AG04450 (cell line): ENCODE results near the gene ACBD6. TPM values are rescaled to one million over a fixed set of nuclear protein-coding genes. Genes with fewer than 3 reads are reported as not detected.
A peak's percentile ranks its signal among the peaks of the same experiment; 100 is the strongest.

ENCODE experiments used
- CTCF ChIA-PET: fragments of 300-600, 350-600 bp; formaldehyde crosslinking; extraction: SDS; loops from one replicate; lab custom pipeline; 2022; ENCODE audit warnings: antibody characterized with exemption, inconsistent platforms; lab: Charles Lee
- POLR2A ChIA-PET: fragments of 350-600 bp; formaldehyde crosslinking; extraction: SDS; loops from one replicate; lab custom pipeline; 2021; ENCODE audit warnings: antibody characterized with exemption, inconsistent platforms; lab: Yijun Ruan, JAX
- DNase-seq: peaks from one replicate; pipeline ENCODE4 v3.0.0-alpha.2; 2011; ENCODE audit warnings: low read depth, low spot score
- H3K27ac ChIP-seq: one replicate; pipeline ENCODE4 v1.5.1; 2012; ENCODE audit warnings: low read depth, low read length, control low read depth
- H3K27me3 ChIP-seq: one replicate; pipeline ENCODE4 v1.6.0; 2012; ENCODE audit warnings: low read length; ENCODE audit not compliant: control insufficient read depth, insufficient read depth
- H3K4me3 ChIP-seq: 2 replicates; pipeline ENCODE4 v1.5.1; 2011; ENCODE audit warnings: mild to moderate bottlenecking, low read depth, low read length, control low read depth
- H3K9me3 ChIP-seq: 2 replicates; pipeline ENCODE4 v1.5.1; 2012; ENCODE audit warnings: low read length; ENCODE audit not compliant: control insufficient read depth, insufficient read depth
- polyA plus RNA-seq: library from polyadenylated mRNA; depleted of rRNA; stranded (reverse); fragments of >200 nt; gene quantifications from 2 replicates; pipeline ENCODE4 v1.2.3, GENCODE V29; 2011
- TF ChIP-seq, protein P1 (sequence below): IDR thresholded peaks from 2 replicates; pipeline ENCODE4 v1.5.1; 2011; ENCODE audit warnings: low read depth, low read length, control low read depth, inconsistent platforms

Gene ACBD6
- polyA plus RNA-seq, 1 experiment, result 87.6 TPM

DNA sequence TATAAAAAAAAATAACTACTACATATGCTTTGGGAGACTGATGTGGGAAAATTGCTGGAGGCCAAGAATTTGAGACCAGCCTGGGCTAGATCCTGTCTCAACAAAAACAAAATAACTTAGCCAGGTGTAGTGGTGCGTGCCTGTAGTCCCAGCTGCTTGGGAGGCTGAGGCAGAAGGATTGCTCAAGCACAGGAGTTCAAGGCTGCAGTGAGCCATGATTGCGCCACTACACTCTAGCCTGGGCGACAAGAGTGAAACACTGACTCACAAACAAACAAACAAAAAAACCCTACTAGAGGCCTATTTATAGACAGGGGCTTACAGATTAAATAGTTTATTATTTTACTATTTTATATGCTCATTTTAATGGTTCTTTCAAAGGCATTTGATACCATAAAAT is 192.3 kb downstream of the ACBD6 start:
- H3K4me3 ChIP-seq, result no peak overlapping the region
- no peak overlapping the region for H3K27ac ChIP-seq
- H3K27me3 ChIP-seq, result no peaks in the 10 kb centered on the region
- POLR2A ChIA-PET, result no interaction called here
- H3K9me3 ChIP-seq, result no peaks in the 10 kb centered on the region
- DNase-seq, result no peak
- TF ChIP-seq, protein P1, sequence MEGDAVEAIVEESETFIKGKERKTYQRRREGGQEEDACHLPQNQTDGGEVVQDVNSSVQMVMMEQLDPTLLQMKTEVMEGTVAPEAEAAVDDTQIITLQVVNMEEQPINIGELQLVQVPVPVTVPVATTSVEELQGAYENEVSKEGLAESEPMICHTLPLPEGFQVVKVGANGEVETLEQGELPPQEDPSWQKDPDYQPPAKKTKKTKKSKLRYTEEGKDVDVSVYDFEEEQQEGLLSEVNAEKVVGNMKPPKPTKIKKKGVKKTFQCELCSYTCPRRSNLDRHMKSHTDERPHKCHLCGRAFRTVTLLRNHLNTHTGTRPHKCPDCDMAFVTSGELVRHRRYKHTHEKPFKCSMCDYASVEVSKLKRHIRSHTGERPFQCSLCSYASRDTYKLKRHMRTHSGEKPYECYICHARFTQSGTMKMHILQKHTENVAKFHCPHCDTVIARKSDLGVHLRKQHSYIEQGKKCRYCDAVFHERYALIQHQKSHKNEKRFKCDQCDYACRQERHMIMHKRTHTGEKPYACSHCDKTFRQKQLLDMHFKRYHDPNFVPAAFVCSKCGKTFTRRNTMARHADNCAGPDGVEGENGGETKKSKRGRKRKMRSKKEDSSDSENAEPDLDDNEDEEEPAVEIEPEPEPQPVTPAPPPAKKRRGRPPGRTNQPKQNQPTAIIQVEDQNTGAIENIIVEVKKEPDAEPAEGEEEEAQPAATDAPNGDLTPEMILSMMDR, result no peak
- CTCF ChIA-PET, result no interaction called here

DNA sequence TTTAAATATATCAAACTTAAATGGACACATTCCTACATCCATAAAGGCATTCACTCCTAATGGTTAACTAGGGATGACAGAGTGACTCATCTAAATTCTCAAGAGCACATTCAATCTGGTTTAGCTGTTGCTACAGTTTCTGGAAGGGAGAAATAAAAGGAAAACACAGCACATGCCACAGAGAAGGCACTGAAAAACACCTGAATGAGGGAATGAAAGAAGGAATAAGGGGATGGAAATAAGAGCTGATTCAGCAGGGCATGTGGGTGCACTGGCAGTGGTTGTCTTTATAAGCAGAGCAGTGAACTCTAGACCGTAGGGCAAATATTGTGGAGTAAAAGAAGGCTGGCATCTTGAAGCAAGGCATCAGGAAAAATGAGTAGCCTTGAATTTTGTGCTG is 193.0 kb downstream of the ACBD6 start:
- no peak for DNase-seq
- POLR2A ChIA-PET, result no interaction called here
- CTCF ChIA-PET, result interaction anchor here (0.8 kb wide), 1 partner anchor 174 kb away, joined by 3 read pairs; no protein-coding TSS in a partner anchor
- Histone ChIP-seq H3K4me3 (no peak overlapping the region), H3K27ac (peak overlapping the region; percentile 80), H3K27me3 (no peaks in the 10 kb centered on the region), H3K9me3 (no peaks in the 10 kb centered on the region)
- TF ChIP-seq, protein P1, result no peak

DNA sequence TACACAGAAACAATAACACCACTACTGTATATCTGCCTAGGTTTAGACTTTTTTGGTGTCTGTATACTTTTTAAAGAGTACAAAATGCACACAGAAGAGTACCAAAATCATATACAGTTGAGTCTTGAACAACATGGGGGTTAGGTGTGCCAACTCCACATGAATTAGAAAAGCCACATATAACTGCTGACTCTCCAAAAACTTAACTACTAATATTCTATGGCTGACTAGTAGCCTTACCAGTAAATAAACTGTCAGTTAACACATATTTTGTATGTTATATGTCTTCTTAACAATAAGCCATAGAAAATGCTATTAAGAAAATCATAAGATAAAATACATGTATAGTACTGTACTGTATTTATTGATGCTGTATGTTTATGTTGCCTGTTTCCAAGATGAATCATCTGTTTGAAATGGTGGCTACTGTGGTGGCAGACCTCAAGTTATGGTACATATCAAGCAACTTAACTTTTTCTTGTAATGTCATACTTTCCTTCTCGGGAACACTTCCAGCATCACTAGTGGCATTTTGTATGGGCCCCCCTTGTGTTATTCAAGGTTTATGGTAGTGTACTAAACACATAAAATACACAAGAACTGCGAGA is 201.1 kb downstream of the ACBD6 start:
- TF ChIP-seq, protein P1, result no peak
- POLR2A ChIA-PET, result no interaction called here
- Histone ChIP-seq H3K9me3 (no peaks in the 10 kb centered on the region), H3K27ac (no peak overlapping the region), H3K27me3 (no peaks in the 10 kb centered on the region), H3K4me3 (no peak overlapping the region)
- CTCF ChIA-PET, result interaction anchor here (0.6 to 1.0 kb wide), 2 partner anchors 177 to 181 kb away, joined by 3 read pairs; no protein-coding TSS in a partner anchor
- DNase-seq, result no peak

DNA sequence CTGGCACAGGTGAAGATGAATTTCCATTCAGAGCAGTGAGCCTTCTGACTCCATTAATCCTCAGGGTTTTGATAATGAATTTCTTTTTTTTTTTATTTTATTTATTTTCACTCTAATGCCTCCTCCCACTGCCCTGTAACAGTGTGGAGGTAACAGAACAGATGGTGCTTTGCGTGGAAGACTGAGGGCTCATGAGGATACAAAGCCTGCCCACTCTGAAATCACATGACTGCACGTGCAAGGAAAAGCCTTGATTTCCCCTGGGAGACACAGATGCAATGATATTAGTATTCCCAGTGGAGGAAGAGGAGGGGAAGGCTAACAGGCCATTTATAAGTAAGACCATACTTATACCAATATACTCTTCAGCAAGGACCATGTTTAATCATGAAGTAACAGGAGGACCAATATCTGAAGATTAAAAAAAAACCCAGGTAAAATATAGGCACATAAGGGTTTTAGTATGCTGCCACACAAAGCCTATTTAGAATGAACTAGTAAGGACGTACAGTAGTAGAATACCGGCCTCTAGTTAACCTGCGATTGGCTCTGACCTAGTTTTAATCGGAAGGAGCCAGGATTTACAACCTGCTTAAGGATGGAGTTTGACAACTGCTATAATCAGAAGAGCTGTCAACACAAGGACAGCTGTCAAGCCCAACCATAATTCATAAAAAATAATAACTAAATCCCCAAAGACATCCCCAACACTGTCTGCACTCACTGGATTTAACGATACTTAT is 202.7 kb downstream of the ACBD6 start:
- H3K27me3 ChIP-seq, result no peaks in the 10 kb centered on the region
- POLR2A ChIA-PET, result no interaction called here
- no peak overlapping the region for H3K4me3 ChIP-seq
- CTCF ChIA-PET, result no interaction called here
- DNase-seq, result no peak
- TF ChIP-seq, protein P1, result no peak
- no peak overlapping the region for H3K27ac ChIP-seq
- H3K9me3 ChIP-seq, result no peaks in the 10 kb centered on the region

DNA sequence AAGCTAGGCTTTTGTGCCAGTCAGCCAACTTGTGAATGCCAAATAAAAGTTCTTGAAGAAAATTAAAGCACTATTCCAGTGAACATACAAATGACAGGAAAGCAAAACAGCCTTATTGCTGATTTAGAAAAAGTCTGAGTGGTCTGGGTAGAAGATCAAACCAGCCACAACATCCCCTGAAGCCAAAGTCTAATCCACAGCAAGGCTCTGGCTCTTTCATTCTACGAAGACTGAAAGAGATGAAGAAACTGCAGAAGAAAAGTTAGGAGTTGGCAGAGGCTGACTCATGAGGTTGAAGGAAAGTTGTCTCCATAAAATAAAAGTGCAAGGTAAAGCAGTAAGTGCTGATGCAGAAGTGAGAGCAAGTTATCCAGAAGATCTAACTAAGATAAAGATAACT is 206.4 kb downstream of the ACBD6 start:
- TF ChIP-seq, protein P1, result no peak
- no peak overlapping the region for H3K4me3 ChIP-seq
- CTCF ChIA-PET, result no interaction called here
- H3K9me3 ChIP-seq, result no peaks in the 10 kb centered on the region
- H3K27ac ChIP-seq, result no peak overlapping the region
- H3K27me3 ChIP-seq, result no peaks in the 10 kb centered on the region
- POLR2A ChIA-PET, result no interaction called here
- DNase-seq, result no peak
